HG02973 (cell line): ENCODE measurements around the gene SMCO3.
A peak's percentile ranks its signal among the peaks of the same experiment; 100 is the strongest.

Source experiments
- ATAC-seq: cut with Tn5 transposase; IDR thresholded peaks from one replicate; pipeline ENCODE4 v1.9.1; 2021; ENCODE audit warnings: moderate library complexity; ENCODE audit not compliant: unreplicated experiment

The SMCO3 gene

DNA sequence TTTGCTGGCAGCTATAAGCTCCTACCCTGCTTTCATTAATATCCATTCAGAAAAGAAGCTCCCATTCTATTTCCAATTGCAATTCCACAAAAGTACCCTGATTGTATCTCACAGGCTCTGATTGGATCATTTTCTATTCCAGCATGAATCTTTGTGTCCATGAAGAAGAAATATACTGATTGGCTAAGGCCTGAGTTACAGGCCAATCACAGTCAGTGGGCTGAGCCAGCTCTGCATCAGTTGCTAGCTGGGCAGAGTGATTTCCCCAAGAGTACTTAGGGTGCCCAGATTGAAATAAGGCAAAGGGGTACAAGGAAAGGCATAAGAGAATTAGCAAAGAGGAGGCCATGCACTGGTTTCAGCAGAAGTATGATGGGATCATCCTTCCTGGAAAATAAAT is 14.9 kb upstream of the SMCO3 start:
- ATAC-seq = peak; percentile 68

DNA sequence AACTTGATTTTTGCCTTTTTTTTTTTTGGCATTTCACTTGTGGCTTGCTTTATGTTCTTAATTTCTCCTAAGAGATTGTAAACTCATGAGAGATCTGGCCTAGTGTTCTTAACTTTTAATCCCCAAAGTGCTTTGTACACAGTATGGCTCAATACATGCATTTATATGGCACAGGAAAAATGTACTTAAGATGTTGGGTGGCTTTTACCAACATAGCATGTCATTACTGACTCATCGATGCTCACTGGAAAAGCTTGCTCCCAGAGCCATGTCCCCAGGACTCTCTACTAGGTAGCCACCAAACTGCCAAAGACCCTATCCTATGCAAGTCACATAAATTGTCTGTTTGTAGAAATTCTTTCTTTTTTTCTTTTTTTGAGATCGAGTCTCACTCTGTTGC is 13.1 kb upstream of the SMCO3 start:
- ATAC-seq = no peak

DNA sequence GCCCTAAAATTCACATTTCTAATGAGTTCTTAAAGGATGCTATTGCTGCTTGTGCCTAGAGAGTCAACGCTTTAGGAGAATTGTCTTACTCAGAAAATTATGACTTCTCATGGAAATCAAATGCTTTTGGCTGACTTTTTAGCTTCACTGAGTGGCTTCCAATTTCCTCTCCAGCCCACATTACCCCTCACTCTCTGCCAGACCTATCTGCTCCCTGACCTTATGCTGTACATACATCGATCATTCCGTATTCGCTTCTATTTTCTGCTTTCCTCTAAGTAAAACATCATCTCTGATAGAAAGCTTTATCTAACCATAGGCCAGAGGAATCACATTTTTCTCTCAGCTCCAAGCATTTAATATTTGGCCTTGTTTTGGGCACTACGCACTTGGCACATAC is 12.5 kb upstream of the SMCO3 start:
- ATAC-seq = no peak

DNA sequence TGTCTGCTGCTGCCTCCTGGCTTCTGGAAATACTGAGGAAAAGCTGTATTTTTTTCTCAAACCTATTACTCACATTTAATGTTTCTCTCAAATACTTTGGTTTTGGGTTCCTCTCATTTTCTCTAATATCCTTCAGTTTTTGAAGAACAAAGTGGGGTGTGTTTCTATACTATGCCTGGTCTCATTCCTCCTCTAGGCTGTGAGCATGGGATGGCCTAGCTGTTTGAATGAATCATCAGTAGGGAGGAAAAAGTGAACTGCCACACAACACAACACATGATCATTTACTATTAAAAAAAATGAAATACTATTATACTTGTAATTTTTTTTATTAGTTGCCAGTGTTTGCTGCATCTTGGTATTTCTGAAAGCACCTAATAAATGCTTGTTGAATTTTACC is 11.3 kb upstream of the SMCO3 start:
- ATAC-seq = no peak

DNA sequence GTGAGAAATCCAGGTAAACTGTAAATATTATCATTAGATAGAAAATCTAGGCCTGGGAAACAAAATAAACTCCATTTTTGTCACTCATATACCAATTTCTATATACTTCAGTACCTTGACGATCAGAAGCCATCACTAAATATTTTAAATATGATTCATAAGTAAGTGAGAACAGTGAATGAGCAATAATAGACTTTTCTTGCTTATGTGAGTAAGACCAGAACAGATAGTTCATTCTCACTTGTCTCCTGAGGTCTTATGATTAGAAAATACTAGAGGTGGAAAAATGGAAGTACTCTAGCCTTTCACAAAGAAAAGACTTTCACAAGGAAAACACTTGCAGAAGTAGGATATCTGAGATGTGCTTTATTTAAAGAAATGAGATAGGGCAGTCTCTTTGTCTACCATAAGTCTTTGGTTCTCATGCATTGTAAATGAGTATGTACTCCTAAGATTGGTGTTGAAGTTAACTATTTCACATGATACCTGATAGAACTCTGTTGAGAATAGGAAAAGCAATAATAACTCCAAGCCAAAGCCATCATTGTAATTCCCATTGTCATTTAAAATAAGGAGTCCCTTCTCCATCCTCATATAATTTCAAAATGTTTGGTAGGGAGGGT is 10.1 kb upstream of the SMCO3 start:
- no peak for ATAC-seq

DNA sequence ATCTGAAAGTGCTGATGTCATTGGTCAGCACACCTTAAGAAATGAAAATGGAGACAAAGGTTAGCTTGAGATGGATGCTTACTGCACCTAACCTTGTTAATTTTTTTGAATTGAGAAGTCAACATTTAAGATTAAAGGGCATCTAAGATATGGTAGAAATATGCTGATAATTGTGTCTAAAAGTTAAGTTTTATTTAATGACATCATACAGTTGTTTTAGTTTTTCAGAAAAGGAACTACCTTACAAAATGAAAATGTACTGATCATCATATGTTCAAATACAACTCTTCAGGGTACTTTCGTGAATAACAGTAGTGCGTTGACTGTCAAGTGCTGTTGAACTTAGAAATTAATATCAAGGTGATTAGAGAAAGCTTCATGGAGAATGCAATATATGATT is 2.5 kb downstream of the SMCO3 start:
- ATAC-seq = no peak

DNA sequence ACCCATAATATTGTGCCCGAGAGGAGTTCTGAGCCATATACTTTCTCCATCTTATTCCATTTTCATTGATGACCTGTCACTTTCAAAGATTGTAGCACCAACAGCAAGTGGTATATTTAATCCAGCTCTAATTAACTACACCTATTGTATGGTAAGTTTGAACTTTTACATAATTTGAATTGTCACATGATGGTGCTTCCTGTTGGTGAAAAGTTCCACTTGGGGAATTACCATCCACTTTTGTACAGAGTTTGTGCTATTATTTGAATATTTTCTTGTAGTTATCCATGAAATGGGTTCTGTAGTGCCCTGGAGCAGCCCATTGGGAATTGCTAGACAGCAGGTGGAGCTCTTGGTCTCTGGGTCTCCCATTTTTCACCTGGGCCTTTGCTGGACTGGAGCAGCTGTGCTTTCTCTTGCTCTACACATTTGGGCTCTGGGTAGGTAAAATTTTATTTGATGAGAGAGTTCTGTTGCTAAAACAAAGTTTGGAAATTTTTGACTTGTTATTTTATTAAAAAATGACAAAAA is 3.0 kb downstream of the SMCO3 start:
- ATAC-seq = no peak

DNA sequence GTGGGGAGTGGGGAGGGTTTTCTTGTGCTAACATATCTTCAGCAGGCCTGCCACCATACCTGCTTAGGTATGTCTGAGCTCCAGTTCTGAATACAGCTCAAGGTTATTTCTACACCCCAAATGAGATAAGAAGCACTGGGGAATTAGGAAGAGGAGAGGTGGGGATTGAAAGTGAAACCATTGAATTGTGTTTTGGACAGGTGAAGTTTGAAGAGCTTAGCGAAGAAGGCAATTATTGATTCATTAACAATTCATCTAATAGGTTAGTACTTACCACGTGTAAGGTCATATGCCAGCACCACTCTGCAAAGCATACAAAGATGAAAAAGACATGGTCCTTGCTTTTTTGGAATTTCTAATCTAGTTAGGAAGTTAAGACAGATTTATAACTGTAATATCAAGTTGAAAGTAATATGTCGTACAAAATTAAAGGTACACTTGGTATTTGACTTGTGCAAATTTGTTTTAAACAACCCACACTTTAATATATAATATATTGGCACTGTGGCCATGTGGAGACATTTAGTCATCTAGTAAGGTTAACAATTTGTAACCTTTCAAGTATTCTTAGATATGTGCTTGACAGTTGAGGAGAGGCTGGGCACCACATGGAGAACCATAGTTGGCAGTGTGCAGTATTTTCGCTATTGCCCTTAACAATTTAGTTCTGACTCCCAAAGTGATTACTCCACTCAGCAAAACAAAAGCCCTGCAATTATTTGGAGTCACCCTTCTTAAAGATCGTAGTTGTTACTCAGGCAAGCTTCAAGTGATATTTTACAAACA is 3.6 kb downstream of the SMCO3 start:
- no peak for ATAC-seq

DNA sequence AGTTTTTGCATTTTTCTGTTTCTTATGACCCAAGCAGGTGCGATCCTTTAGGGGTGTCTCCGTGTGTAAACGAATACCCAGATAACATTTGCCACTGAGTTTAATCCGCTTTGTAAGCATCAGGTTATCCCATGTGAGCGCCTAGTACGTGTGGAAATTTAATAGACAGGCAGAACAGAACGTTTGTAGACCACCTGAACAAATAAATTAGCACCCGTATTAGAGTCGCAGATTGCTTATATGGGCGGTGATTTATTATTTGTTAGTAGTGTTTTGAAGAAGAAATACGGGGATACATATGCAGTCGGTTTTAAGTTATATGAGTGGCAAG is 10.2 kb downstream of the SMCO3 start:
- ATAC-seq = peak; percentile 15

DNA sequence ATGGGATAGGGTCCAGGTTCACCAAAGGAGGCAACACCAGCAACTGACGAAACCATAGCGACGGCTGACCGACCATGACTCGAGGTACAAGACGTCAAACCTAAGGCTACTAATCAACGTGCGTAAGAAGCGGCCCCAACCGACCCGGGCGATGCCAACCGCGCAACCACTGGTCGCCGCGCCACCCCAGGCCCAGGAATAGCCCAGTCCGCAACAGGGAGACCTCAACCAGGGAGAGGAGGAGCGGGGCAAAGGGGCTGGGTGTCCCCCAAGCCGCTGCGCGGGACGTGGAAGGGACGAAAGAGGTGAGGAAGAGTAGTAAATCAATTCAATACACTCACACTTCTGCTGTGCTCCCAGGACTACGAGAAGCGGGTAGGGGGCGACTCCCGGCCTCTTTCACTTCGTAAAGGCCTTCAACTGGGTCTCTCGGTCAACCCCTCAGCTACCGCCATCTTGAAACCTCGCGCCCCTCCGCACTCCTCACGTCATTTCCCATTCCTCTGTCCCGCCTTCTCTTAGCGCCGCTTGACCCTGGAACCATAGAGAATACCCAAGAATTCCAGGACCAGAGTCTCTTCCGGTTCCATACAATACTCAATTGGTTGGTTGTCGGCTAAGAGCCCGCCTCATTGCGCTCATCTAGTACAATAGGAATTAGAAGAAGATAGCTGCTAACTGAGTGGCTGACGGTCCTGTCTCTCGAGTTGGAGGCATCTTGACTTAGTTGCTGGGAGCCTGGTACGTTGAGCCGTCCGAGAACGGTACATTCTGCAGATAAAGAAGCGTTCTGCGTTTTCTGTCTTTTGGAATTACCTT is 10.8 kb downstream of the SMCO3 start, which contains the start of the genes C12orf60 and WBP11:
TSS of gene C12orf60 (plus strand) at position 660 of the 819 bp plus-strand sequence. CDS start 19,266 bp downstream, outside the sequence.
TSS of gene WBP11 (minus strand) at position 468 of the 819 bp plus-strand sequence. CDS start 2,095 bp downstream, outside the sequence.
- peak; percentile 99 for ATAC-seq

DNA sequence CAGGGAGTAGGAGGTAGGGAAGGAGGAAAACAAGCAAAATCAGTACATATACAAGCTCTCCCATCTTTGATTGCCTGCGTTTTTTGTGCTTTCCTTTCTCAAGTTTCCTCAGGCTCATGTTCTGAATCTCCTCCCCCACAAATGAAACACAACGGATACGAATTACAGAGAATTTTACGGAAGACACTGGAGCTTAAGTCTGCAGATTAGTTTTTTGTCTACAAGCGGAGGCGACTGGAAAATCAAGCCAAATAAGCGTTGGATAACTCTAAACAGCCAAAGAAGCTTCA is 11.3 kb downstream of the SMCO3 start:
- no peak for ATAC-seq

DNA sequence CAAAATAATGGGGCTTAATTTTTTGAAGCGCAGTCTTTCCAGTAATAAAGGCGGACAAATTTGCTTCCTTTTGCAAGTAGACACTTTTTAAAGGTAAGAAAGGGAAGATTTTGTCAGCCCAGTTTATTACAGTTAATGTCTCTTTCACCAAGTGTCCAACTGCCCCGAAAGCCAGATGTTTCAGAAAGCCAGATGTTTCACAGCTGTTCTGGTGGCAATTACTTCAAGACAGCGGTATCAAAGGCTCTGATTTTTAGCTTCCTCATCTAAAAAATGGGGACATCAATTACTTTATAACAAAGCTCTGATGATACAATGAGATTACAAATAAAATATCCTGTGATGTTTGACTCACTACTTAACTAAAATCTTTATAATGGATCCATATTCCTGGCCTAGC is 11.7 kb downstream of the SMCO3 start:
- no peak for ATAC-seq

DNA sequence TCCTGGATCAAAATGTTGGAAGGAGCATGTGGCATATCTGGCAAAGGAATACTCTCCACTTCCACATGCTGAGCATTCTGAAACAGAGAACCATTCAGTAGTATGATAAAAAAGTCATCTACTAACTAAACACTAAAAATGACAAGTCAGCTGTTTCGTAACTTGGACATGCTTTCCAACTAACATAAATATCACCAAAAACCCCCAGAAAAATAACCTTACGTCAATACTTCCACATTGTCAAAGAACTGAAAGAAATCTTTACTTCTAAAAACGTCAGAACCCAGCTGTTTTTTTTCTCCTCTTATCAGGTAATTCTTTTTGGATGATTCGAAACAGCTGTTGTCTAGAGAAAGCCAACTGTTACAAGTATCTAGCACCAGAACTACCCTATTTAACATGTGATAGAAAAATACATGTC is 18.9 kb downstream of the SMCO3 start:
- no peak for ATAC-seq

DNA sequence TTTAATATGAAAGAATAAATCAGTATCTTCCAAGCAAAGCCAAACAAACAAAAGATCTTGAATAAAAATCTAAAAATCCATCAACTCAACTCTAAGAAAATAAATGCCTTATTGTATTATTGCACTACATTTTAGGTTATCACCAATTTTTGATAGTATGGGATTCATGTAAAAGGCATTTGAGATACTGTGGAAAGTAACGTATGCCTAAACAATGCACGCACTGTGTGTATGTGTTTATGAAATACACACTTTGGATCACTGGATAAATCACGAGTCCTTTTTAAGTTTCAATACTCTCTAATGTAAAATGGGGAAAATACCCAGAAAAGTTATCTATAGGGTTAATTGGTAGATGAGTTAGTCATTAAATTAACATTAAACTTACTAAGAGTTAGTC is 28.4 kb downstream of the SMCO3 start:
- no peak for ATAC-seq

DNA sequence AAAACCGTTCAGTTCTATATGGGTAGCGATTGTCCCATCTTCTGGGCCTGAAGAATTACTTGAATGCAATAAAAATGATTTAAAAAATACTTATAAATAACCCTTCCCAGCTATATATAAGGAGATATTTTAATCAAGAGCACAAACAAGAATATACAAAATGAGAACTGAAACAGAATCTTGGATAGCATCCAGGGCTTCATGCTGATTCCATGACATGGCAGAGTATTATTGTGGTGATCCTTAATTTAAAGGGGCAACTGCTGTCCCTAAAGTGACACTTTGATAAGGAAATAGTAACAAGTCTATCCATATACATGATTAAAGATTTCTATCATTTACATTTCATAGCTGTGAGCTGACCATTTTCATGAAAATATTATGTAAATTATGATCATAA is 29.5 kb downstream of the SMCO3 start:
- ATAC-seq = no peak

DNA sequence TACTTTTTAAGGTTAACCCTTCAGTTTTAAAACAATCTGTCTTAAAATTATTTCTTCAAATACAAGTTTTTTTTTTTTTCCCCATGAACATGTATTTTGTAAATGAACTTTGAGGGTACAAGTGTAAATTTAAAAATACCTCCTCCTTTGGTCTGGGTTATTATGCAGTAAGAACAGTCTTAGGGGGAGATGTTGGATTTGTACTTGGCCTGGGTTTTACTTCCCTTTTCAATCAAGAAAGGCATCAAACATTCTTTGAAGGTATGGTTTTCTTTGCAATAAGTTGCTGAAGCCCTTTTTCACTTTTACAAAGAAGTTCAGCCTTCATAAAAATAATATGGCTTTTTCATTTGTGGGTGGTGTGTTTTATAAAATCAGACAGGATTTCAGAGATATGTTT is 31.2 kb downstream of the SMCO3 start:
- no peak for ATAC-seq

DNA sequence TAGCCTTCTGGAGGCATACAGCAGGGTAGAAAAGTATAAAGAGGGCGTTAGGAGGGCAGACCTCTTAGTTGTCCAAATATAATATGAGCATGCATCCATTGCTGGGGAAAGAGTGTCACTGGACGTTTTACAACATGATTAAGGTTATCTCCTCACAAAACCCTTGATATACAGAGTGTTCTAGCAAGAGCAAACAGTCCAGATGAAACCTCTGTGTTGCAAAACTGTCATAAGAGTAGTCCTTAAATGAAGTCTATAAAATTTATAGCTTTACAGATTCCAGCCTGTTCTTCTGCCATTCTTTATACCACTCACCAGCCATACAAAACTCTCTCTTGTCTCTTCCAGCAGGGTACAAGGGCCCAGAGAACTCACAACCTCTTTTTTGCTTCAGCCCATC is 32.4 kb downstream of the SMCO3 start:
- ATAC-seq = no peak

DNA sequence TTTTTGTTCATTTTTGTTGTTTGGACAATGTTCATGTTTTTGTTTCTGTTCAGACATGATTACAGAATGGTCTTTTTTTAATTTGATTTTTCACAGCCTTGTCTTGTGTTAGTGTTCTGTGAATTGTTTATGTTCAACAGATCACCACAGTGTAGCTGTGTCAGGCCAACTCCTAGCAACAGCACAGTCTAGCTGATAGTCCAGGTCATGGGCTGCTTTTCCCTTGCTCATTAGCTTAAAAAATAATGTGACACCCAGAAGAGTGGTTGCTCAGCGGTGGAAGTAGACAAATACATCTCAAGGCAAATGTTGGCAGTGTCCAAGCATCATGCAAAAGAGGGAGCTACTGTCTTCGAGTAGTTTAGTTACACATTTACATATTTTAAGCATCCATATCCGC is 33.1 kb downstream of the SMCO3 start:
- no peak for ATAC-seq

DNA sequence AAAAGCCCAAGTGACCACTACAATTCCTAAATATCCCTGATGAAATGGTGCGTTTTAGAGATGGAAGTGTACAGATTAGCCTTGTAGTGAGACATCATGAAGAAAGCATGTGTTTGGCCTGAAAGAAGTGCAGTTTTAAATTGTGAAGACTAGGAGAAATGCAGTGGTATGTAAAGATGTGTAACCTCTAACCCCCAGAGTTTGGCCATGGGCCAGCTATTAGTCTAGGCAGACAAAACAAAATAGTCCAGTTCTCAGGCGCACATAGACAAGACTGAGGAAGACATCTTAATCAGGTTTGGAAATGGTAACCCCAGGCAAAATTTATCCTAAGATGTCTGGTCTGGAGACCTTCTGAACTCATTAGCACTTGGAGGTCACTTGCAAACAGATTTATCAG is 34.1 kb downstream of the SMCO3 start:
- ATAC-seq = no peak

DNA sequence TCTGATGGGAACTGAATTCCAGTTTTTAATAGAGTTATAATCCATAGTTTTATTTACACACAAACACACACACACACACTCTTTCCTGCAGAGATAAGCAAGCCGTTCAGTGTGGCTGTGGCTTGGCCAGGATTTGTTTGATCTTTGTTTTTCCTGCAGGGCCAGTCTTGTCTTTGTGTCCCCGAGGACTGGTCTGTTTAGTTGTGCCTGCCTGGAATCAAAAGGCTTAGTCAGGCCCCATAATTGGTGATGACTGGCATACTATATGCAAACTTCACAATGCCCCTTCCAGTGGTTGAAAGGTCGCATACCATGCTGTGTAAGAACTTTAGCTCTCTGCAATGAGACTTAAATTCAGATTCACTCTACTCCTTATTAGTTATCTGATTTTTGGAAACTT is 36.7 kb downstream of the SMCO3 start:
- ATAC-seq = no peak

DNA sequence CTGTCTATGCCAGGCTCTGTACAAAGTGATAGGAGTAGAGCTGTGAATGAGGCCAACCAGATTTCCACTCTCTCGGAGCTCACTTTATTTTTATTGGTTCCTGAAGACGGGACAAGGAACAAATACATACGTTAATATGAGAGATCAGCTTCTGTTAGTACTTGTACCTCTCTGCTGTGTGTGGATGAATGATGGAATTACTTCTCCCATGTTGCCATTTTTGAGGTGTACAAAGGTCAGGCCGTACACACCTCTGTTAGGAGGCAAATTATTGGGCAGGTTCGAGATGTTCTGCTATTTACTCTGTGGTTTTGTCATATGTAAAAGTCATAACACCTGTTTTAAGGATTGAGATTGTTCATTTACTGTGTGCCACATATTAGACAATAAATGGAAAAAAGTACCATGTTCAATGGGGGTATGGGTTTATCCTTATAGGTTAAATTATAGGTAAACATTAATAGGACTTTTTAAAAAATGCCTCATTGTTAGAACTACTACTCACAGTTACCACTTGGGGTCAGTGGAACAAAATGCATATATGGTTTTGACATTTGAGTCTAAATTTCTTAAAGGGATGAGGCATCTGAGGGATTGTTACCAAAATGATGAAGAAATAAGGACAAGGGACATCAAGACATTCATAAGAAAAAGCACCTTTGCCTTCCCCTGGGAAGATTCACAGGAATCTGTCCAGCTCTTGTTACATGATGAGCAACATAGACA is 37.6 kb downstream of the SMCO3 start:
- ATAC-seq = no peak
